K562 (cell line): Measurements from ENCODE around the gene NUBP2. TPM values are rescaled to one million over a fixed set of nuclear protein-coding genes. Genes with fewer than 3 reads are reported as not detected.

ENCODE experiments used
- BRCA1 ChIP-seq, 2 experiments: fragments of 450-650 bp in 1 of 2; sonication (generic) in 1 of 2; formaldehyde crosslinking in 1 of 2; IDR thresholded peaks; 2 replicates each; pipeline versions ENCODE4 v1.5.0 to v1.6.1; 2017 to 2020; ENCODE audit warnings: mild to moderate bottlenecking in 1 of 2, missing genetic modification reagents in 1 of 2
- EHMT2 ChIP-seq: fragments of 450-650 bp; IDR thresholded peaks from 2 replicates; pipeline ENCODE4 v1.6.1; 2018; ENCODE audit warnings: antibody characterized with exemption
- EZH2 ChIP-seq: IDR thresholded peaks from 2 replicates; pipeline ENCODE4 v1.6.1; 2012; ENCODE audit warnings: low read depth, mild to moderate bottlenecking, inconsistent platforms, low read length, borderline replicate concordance
- FOXP4 ChIP-seq: sonication (generic); formaldehyde crosslinking; IDR thresholded peaks from 2 replicates; pipeline ENCODE4 v1.8.0; 2022; ENCODE audit warnings: mild to moderate bottlenecking, missing genetic modification reagents, borderline replicate concordance
- HLTF ChIP-seq: fragments of 450-650 bp; IDR thresholded peaks from 2 replicates; pipeline ENCODE4 v1.6.1; 2016
- LARP7 ChIP-seq: fragments of 450-650 bp; IDR thresholded peaks from 2 replicates; pipeline ENCODE4 v1.6.1; 2016
- MCM2 ChIP-seq: fragments of 450-650 bp; IDR thresholded peaks from 2 replicates; pipeline ENCODE4 v1.6.1; 2017; ENCODE audit warnings: low read depth, mild to moderate bottlenecking
- MLLT1 ChIP-seq, 2 experiments: fragments of 450-650 bp; IDR thresholded peaks; 2 replicates each; pipeline ENCODE4 v1.6.1; 2016
- MXI1 ChIP-seq: IDR thresholded peaks from 2 replicates; pipeline ENCODE4 v1.6.1; 2011; ENCODE audit warnings: low read depth, mild to moderate bottlenecking, improper control_type of control experiment, low read length
- NBN ChIP-seq: fragments of 450-650 bp; IDR thresholded peaks from 2 replicates; pipeline ENCODE4 v1.6.1; 2016; ENCODE audit warnings: low read depth, mild to moderate bottlenecking
- NCOA4 ChIP-seq: fragments of 450-650 bp; IDR thresholded peaks from 2 replicates; pipeline ENCODE4 v1.6.1; 2018; ENCODE audit warnings: mild to moderate bottlenecking; ENCODE audit not compliant: partially characterized antibody
- POLR2AphosphoS2 ChIP-seq: IDR thresholded peaks from 2 replicates; pipeline ENCODE4 v1.6.1; 2012; ENCODE audit warnings: low read length, improper control_type of control experiment
- PRMT5 ChIP-seq: sonication (generic); formaldehyde crosslinking; IDR thresholded peaks from 2 replicates; pipeline ENCODE4 v1.5.0; 2020; ENCODE audit warnings: missing genetic modification reagents
- RBM15 ChIP-seq: fragments of 200-400 bp; formaldehyde crosslinking; IDR thresholded peaks from 2 replicates; pipeline ENCODE4 v1.6.1; 2018; ENCODE audit warnings: mild to moderate bottlenecking, low read length, moderate library complexity; ENCODE audit not compliant: insufficient read depth
- RNF2 ChIP-seq: sonication (generic); IDR thresholded peaks from 2 replicates; pipeline ENCODE4 v1.6.1; 2016
- SAP30 ChIP-seq: fragments of 200-600 bp; sonication (generic); IDR thresholded peaks from 2 replicates; pipeline ENCODE4 v1.6.1; 2012; ENCODE audit warnings: borderline replicate concordance, low read depth, mild to moderate bottlenecking, moderate library complexity, low read length, control low read depth, inconsistent platforms; ENCODE audit not compliant: insufficient read depth, poor library complexity, severe bottlenecking
- SETDB1 ChIP-seq: IDR thresholded peaks from one replicate; pipeline ENCODE4 v1.6.1; 2012; ENCODE audit warnings: low read length, control low read depth, inconsistent platforms
- SMARCC2 ChIP-seq: fragments of 450-650 bp; IDR thresholded peaks from 2 replicates; pipeline ENCODE4 v1.6.1; 2017; ENCODE audit warnings: antibody characterized with exemption, moderate library complexity, mild to moderate bottlenecking, low read depth
- TGIF2 ChIP-seq: sonication (generic); formaldehyde crosslinking; IDR thresholded peaks from 2 replicates; pipeline ENCODE4 v1.8.1; 2022; ENCODE audit warnings: mild to moderate bottlenecking, missing genetic modification reagents, moderate library complexity
- USF2 ChIP-seq: sonication (generic); formaldehyde crosslinking; IDR thresholded peaks from 2 replicates; pipeline ENCODE4 v1.5.0; 2020; ENCODE audit warnings: missing genetic modification reagents
- VEZF1 ChIP-seq: fragments of 200-800 bp; sonication (Bioruptor generic); IDR thresholded peaks from 2 replicates; pipeline ENCODE4 v1.6.1; 2017; ENCODE audit warnings: missing genetic modification characterization, missing compliant biosample characterization
- ZC3H4 ChIP-seq: sonication (generic); formaldehyde crosslinking; IDR thresholded peaks from 2 replicates; pipeline ENCODE4 v1.9.0; 2021; ENCODE audit warnings: missing genetic modification reagents, borderline replicate concordance
- ZNF217 ChIP-seq: sonication (generic); formaldehyde crosslinking; IDR thresholded peaks from 2 replicates; pipeline ENCODE4 v1.8.0; 2022; ENCODE audit warnings: mild to moderate bottlenecking, missing genetic modification reagents
- polyA plus RNA-seq, 8 experiments: library from polyadenylated mRNA; depleted of rRNA in 4 of 8; stranded (reverse) in 5 of 8; unstranded in 3 of 8; fragments of >200 nt; fragmentation: Nextera tagmentation in 2 of 8; fragmentation: Illumina TruSeq in 1 of 8; extraction: Ambion mirVana in 2 of 8; extraction: Trizol in 1 of 8; gene quantifications; 2 replicates each; pipeline versions ENCODE4 v1.2.1 to v1.2.3, GENCODE V29; 2011 to 2014; ENCODE audit warnings: inconsistent platforms in 1 of 8, missing spikeins in 1 of 8
- total RNA-seq, 7 experiments: library from RNA; depleted of rRNA in 6 of 7; stranded (reverse); fragments of >200 nt in 6 of 7; fragmentation: Illumina TruSeq in 2 of 7; extraction: Trizol in 2 of 7; gene quantifications; 2 replicates each; pipeline versions ENCODE4 v1.2.1 to v1.2.3, GENCODE V29; 2011 to 2021; ENCODE audit warnings: low replicate concordance in 1 of 7

The NUBP2 gene
- total and polyA plus RNA-seq, 9 of the 15 experiments (the other 6 are each of a cell fraction or from before 2014, with no cell fraction given): 1.8 to 115 (median 24.0) TPM

GRCh38 chr16:1826691-1827573, 44.2 kb downstream of the NUBP2 start, which contains the start of the genes FAHD1 and HAGH (continued):
- peak; percentile 100 for TF ChIP-seq USF2 (CRISPR knock-in tag)
- no peak for TF ChIP-seq SMARCC2
- peak; percentile 79 for TF ChIP-seq SAP30
- peak; percentile 41 for TF ChIP-seq HLTF
- no peak for TF ChIP-seq MCM2
- peak; percentile 66; the same call in 1 of the 2 replicates for TF ChIP-seq MXI1
- no peak for TF ChIP-seq POLR2AphosphoS2
- no peak for TF ChIP-seq EHMT2
- TF ChIP-seq FOXP4 (CRISPR knock-in tag): 0 out of 2 replicates have a peak, but pooled peaks have one; percentile 94
- peak; percentile 16 to 28; a peak in 1 of 4 replicates for TF ChIP-seq MLLT1 (IDR thresholded peaks at IDR 0.05)
- TF ChIP-seq VEZF1 (CRISPR knock-in tag): peak; percentile 70
- TF ChIP-seq BRCA1 (IDR thresholded peaks at IDR 0.05): no peak
- TF ChIP-seq BRCA1 (CRISPR knock-in tag; IDR thresholded peaks at IDR 0.05): no peak
- TF ChIP-seq NCOA4: no peak
- no peak for TF ChIP-seq PRMT5 (CRISPR knock-in tag)
- no peak for TF ChIP-seq ZC3H4 (CRISPR knock-in tag)
- peak; percentile 45; the same call in 1 of the 2 replicates for TF ChIP-seq LARP7
- no peak for TF ChIP-seq EZH2
- TF ChIP-seq TGIF2: no peak
- no peak for TF ChIP-seq SETDB1
- peak; percentile 60; the same call in 1 of the 2 replicates for TF ChIP-seq NBN
- TF ChIP-seq RBM15: no peak
- peak; percentile 89 for TF ChIP-seq RNF2
- TF ChIP-seq ZNF217 (CRISPR knock-in tag): no peak
